Left hindlimb (tissue), 1 donor: ENCODE measurements around the gene ANKRD44.

Experiments used
- DNase-seq: peaks from one replicate; pipeline ENCODE4 v3.0.0-alpha.2; 2018

The ANKRD44 gene

DNA sequence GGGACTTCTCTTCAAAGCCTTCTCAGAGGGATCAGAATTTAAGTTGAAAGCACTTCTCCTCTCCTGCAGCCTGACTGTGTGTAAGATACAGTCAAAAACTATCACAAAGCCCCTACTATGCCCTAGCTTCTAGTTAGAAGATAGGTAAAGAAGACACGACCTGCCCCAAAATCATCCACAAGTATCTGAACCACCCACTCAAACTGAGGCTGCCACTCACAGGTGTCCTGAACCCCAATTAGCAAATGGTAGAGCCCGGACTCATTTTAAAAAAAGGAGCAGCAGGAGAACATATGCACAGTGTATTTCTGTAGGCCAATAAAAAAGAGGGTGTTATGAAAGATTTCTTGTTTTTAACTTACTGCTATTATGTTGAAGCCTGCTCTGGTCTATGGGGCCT, 74.4 kb downstream of the ANKRD44 start:
- no peak for DNase-seq

GRCh38 chr2:197235711-197236110, 74.9 kb downstream of the ANKRD44 start:
- no peak for DNase-seq

- DNase-seq: no peak
These were observed 75.8 kb downstream of the ANKRD44 start for GRCh38 chr2:197234671-197235191.

- no peak for DNase-seq
These were observed 77.1 kb downstream of the ANKRD44 start for GRCh38 chr2:197233473-197233872.

GRCh38 chr2:197232010-197232409, 78.6 kb downstream of the ANKRD44 start:
- no peak for DNase-seq

- DNase-seq: no peak
These were observed 80.8 kb downstream of the ANKRD44 start for GRCh38 chr2:197229509-197230443.

DNA sequence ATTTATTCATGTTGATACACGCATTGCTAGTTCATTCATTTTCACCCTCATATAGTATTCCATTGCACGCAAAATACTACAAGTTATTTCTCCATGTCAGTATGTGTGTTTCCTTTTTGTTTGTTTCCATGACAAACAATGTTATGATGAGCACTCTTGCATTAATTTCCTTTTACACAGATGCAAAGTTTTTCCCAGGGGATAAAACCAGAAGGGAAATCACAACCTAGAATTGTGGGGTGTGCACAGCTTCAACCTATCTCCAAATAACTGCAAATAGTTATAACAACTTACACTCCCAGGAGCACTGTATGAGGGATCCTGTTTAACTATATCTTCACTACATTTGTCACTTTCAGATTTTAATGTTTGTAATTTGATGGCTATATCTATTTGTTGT, 87.1 kb downstream of the ANKRD44 start:
- DNase-seq: no peak

DNA sequence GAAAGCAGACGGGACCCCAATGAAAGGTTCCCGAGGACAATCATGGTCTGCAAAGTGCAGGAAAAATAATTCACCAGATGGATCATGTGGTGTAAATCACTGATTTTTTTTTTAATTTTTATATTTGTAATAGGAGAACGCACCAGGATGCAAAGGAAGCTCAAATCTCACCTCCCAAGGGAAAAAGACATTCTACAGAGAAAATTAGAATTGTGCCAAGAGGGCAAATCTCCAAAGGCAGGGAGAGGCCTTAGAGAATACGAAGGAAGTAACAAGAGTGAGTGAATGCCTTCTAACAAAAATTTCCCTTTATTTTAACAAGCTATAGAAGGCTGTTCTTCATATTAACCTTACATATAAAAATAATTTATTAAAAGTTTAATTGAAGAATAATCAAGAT, 90.9 kb downstream of the ANKRD44 start:
- no peak for DNase-seq

GRCh38 chr2:197217541-197217940, 93.0 kb downstream of the ANKRD44 start:
- DNase-seq: no peak

DNA sequence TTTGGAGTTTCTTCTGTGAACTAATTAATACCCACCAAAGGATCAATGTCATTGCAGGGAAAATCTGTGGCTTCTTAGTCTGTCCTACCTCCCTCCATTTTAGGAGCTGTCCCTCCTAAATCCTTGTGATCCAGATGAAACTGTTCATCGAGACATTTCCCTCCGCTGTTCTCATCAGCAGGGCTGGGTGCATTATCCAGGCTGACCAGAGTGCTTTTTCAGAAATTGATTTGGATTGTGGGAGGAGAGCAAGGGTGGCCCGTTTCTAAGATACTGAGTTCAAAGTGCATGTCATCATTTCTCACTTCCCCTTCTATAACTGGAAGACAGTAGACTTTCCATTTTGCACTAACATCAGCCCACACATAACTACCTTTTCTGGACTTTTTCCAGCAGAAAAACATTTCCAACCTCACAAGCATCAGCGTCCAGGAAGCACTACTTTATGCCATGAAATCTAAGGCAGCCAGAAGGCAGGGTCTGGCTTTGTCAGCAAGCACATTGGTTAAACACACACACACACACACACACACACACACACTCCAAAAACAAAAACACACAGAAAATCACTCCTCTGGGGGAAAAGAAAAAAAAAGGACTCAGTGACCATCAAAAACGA, 94.1 kb downstream of the ANKRD44 start:
- DNase-seq: no peak

- no peak for DNase-seq
These were observed 94.7 kb downstream of the ANKRD44 start for GRCh38 chr2:197215748-197216360.

DNA sequence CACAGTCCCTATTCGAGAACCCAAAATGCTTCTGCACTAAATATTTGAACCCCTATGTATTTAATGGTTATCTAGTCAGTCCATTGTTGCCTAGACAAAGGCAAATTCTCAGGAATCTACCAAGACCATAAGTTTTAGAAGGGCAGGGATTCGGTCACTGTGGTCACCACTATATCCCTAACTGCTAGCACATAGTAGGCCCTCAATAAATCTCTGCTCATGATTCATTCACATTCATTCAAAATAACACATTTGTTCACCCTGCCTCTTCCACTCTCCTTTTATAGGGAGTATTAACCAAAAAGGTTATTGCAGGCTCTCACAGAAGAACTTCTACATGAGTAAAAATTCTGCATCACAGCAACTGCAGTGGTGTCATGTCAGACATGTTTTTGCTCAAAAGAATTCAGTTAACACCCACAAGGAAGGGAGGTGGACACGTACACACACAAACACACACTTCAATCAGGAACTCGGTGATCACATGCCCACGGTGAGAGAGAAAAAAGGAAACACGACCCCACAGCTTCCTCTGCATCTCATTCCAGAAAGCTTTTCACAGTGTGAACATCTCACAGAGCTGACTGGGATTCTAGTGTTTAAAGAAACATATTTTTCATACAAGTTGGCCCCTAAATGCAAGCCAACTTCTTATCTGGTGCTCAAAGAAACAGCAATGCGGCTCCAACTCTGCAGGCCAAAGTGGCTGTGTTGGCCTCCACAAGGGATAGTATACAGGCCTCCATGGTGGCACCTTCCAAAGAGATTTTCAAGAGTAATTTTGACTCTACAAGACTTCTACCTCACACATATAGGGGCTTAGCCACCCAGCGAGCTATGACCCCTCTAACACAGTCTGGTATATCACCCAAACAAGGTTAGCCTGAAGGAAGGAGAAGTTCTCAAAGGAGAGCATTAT, 98.0 kb downstream of the ANKRD44 start:
- no peak for DNase-seq

DNA sequence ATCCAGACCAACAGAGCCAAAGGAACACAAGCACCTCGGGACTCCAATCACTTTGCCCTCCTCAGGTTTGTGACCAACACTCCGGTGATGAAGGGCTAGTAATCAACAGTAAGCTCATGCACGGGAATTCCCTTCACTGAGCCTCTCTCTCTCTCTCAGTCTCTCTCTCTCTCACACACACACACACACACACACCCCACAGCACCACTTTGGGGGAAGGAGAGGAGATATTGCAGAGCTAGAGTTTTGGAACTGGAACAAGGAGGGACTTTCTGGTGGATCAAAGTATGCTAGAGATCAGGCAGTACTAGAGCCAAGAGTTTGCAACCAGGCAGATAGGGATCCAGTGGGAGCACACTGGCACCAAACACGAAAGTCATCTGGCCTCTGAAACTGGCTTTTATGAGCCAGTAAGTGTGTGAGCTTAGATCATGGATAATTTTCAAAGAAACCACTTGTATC, 98.7 kb downstream of the ANKRD44 start:
- no peak for DNase-seq

- no peak for DNase-seq
These were observed 100.2 kb downstream of the ANKRD44 start for GRCh38 chr2:197210430-197210829.

DNA sequence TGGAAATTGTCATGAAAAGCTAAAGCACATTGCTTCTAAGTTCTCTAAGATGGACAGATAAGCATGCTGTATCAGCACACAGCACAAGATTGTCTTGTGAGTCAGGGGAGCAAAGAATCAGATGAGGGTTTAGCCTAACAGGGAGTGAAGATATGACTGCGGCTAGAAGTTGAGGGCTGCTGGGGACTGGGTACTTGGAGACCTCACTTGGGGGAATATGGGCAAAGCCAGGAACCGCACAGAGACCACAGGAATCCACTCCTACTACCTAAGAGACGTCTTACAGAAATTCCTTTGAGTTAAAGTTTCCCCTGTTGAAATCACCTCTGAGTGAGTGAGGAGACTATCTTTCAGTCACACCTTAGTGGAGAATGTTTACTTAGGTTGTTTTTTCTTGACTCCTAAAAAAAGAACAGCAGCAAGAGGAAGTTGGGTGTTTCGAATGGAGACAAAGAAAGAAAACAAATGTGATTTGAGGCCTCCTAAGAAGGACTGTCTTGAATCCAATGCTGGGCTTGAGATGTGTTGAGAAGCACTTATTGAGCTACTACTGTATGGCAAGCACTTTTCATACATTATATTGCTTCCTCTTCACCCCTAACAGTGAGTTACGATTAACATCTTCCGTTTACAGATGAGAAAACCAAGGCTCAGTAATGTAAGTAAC, 100.7 kb downstream of the ANKRD44 start:
- no peak for DNase-seq

DNA sequence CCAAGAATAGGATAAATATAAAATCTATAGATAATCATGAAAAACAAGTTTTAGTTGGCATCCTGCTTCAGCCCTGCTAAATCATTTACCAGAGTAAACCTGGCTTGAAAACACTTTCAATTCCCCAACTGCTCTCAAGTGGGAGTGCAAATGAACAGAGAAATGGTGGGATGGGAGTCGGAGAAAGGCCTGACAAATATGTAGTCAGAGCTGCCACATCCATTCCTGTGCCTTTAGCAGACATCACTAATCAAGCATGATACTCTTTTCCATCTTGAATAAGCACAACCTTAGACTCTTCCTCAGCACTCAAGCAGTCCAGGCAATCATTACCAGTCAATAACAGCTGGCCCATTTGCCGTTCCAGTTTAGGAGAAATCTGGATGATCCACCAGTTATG, 101.3 kb downstream of the ANKRD44 start:
- DNase-seq: no peak

DNA sequence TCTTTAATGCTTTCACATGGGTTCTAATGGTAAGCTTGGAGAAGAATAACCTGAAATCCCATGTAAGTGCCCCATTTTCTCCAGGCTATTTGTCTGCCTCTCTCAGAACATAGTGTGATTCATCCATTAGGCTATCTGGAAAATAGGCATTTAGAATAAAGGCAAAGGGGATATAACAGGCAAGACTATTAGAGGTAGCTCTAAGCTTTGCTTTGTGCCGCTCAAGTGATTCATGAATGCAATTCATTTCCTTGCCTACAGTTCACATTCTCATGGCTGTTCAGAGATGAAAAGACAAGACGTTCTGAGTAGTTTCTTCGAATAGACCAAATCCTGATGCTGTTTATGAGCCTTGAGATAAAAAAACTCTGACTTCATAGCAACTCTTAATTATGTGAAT, 101.7 kb downstream of the ANKRD44 start:
- no peak for DNase-seq

DNA sequence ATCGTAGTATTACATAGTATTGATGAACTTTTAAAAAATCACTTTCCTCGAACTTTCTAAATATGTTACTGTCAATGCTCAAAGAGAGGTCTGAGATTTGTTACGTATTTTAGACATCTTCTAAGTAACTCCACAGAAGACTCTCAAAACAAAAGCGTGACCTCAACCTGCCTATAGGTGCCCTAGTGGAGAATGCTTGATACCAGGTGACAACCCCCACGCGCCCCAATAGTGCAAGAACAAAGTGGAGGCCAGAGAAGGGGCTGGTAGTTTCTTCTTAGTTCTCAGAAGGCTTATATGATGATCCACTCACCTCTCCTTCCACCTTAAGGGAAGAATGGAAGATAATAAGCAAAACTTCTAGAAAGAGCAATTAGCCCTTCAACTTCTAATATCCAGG, 102.6 kb downstream of the ANKRD44 start:
- DNase-seq: no peak

- DNase-seq: no peak
These were observed 103.0 kb downstream of the ANKRD44 start for GRCh38 chr2:197207598-197207997.

- no peak for DNase-seq
These were observed 103.5 kb downstream of the ANKRD44 start for GRCh38 chr2:197207106-197207505.

DNA sequence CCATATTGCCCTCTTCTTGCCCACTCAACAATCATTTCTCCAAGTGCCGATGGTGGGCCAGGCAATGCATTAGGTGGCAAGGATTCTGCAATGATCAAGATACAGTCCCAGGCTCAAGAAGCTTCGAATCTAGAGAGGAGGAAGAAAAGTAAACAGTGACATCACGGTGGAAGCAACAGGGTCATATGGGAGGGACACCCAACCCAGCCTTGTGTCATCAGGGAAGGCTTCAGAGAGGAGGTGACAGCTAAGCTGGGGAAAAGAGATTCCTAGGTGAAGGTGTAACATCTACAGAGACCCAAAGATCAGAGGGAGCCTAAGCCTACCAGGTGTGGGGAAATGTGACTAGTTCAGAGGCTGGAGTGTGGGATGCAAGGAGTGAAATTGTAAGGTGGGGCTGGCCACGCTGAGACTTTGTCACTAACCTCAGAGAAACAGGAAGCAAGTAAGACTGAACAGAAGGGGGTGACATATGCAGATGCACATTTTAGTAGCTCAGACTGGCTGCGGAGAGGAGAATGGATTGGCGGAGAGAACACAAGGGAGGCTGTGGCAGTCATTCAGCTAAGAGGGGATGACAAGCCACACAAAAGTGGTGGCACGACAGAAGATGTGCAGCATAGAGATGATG, 104.9 kb downstream of the ANKRD44 start:
- DNase-seq: no peak
